HG03039 (cell line): Measurements from ENCODE around the gene KCNC4.
A peak's percentile ranks its signal among the peaks of the same experiment; 100 is the strongest.

ENCODE experiments used
- ATAC-seq: cut with Tn5 transposase; IDR thresholded peaks from one replicate; pipeline ENCODE4 v1.9.1; 2021; ENCODE audit warnings: mild to moderate bottlenecking, moderate library complexity; ENCODE audit not compliant: unreplicated experiment

Gene KCNC4

GRCh38 chr1:110188035-110188618 lies 22.0 kb upstream of the KCNC4 start:
- ATAC-seq = no peak

GRCh38 chr1:110189181-110189580 lies 20.9 kb upstream of the KCNC4 start:
- ATAC-seq = no peak

- no peak for ATAC-seq
These were observed 19.7 kb upstream of the KCNC4 start for GRCh38 chr1:110190282-110190929.

- ATAC-seq = no peak
These were observed 17.6 kb upstream of the KCNC4 start for GRCh38 chr1:110192541-110192940.

- ATAC-seq = no peak
These were observed 14.9 kb upstream of the KCNC4 start for GRCh38 chr1:110195196-110195595.

- ATAC-seq = no peak
These were observed 13.0 kb upstream of the KCNC4 start for GRCh38 chr1:110196917-110197765.

- ATAC-seq = no peak
These were observed 12.0 kb upstream of the KCNC4 start for GRCh38 chr1:110197905-110198629.

- no peak for ATAC-seq
These were observed 11.4 kb upstream of the KCNC4 start for GRCh38 chr1:110198746-110199145.

- no peak for ATAC-seq
These were observed 9.9 kb upstream of the KCNC4 start for GRCh38 chr1:110200190-110200589.

GRCh38 chr1:110200666-110201065 lies 9.4 kb upstream of the KCNC4 start:
- no peak for ATAC-seq

- no peak for ATAC-seq
These were observed 8.8 kb upstream of the KCNC4 start for GRCh38 chr1:110201157-110201825.

- ATAC-seq = no peak
These were observed 7.0 kb upstream of the KCNC4 start for GRCh38 chr1:110203021-110203661.

- ATAC-seq = no peak
These were observed 5.0 kb upstream of the KCNC4 start for GRCh38 chr1:110205156-110205555.

- no peak for ATAC-seq
These were observed 4.4 kb upstream of the KCNC4 start for GRCh38 chr1:110205591-110206155.

- ATAC-seq = no peak
These were observed 3.7 kb upstream of the KCNC4 start for GRCh38 chr1:110206261-110206920.

- no peak for ATAC-seq
These were observed 2.3 kb upstream of the KCNC4 start for GRCh38 chr1:110207831-110208230.

- ATAC-seq = no peak
These were observed 1.0 kb upstream of the KCNC4 start for GRCh38 chr1:110208916-110209645.

- ATAC-seq = peak; percentile 26
These were observed 736 bp downstream of the KCNC4 start for GRCh38 chr1:110210604-110211495.
